Measurements from ENCODE around the gene CNNM2. TPM values are rescaled to one million over a fixed set of nuclear protein-coding genes. Genes with fewer than 3 reads are reported as not detected.

The CNNM2 gene
- total RNA-seq, 6 experiments from 2014 or later, result 5.2 to 7.6 (median 6.5) TPM

- Histone ChIP-seq H3K27ac (peak overlapping the region in 2 of 3 donors; percentile 34 to 69), H3K4me3 (no peak overlapping the region), H3K27me3 (no peaks in the 10 kb centered on the region), H3K36me3 (no peaks in the 10 kb centered on the region), H3K9me3 (no peaks in the 10 kb centered on the region), H3K4me1 (peaks cover 0 to 34% (median 11%) of the 10 kb centered on the region in 4 donors)
- no peak for TF ChIP-seq POLR2A (IDR thresholded peaks at IDR 0.05)
- TF ChIP-seq CTCF (IDR thresholded peaks at IDR 0.05), result peak in 1 of 4 donors; percentile 7
- intact Hi-C loops (cut with DNase I), result no loop called here
- DNase-seq (no peak), ATAC-seq (peak; percentile 49 to 82 (median 68))
- WGBS (ENCODE audit: insufficient coverage, low coverage, low lambda C conversion rate, missing lambda C conversion rate), result 8% methylated on average over 2 of the region's 2 CpGs
Measured at GRCh38 chr10:103111031-103111917, 193.2 kb downstream of the CNNM2 start.

- DNase-seq (no peak), ATAC-seq (peak in 2 of 4 donors; percentile 15 to 52)
- Histone ChIP-seq H3K27me3 (no peaks in the 10 kb centered on the region), H3K36me3 (no peaks in the 10 kb centered on the region), H3K27ac (peak overlapping the region in 2 of 3 donors; percentile 34 to 69), H3K9me3 (no peaks in the 10 kb centered on the region), H3K4me1 (peaks cover 0 to 34% (median 11%) of the 10 kb centered on the region in 4 donors), H3K4me3 (no peak overlapping the region)
- TF ChIP-seq POLR2A (IDR thresholded peaks at IDR 0.05) (no peak), CTCF (IDR thresholded peaks at IDR 0.05) (no peak)
- WGBS (ENCODE audit: insufficient coverage, low coverage, low lambda C conversion rate, missing lambda C conversion rate), result 57% methylated on average over 4 of the region's 4 CpGs
- intact Hi-C loops (cut with DNase I), result no loop called here
Measured at GRCh38 chr10:103111918-103112877, 194.1 kb downstream of the CNNM2 start.

- intact Hi-C loops (cut with DNase I), result no loop called here
- no peak overlapping the region for H3K27ac ChIP-seq
Measured at GRCh38 chr10:103114876-103115275, 196.8 kb downstream of the CNNM2 start.

More at GRCh38 chr10:103114876-103115275, 196.8 kb downstream of the CNNM2 start:
- 92% methylated on average over 6 of the region's 6 CpGs for WGBS (ENCODE audit: insufficient coverage, low coverage, low lambda C conversion rate, missing lambda C conversion rate)
- no peak for DNase-seq
- no peaks in the 10 kb centered on the region for H3K9me3 ChIP-seq
- H3K4me1 ChIP-seq, result peaks cover 0 to 37% (median 11%) of the 10 kb centered on the region in 4 donors
- no peaks in the 10 kb centered on the region for H3K27me3 ChIP-seq
- ATAC-seq, result no peak
- H3K4me3 ChIP-seq, result no peak overlapping the region
- no peaks in the 10 kb centered on the region for H3K36me3 ChIP-seq
- TF ChIP-seq POLR2A (IDR thresholded peaks at IDR 0.05) (no peak), CTCF (IDR thresholded peaks at IDR 0.05) (no peak)

Data from right lobe of liver (tissue), 6 donors.